Right atrium auricular region (tissue), 2 donors: ENCODE results near the gene NPPB. TPM values are rescaled to one million over a fixed set of nuclear protein-coding genes. Genes with fewer than 3 reads are reported as not detected.
A peak's percentile ranks its signal among the peaks of the same experiment; 100 is the strongest.

ENCODE experiments used
- DNase-seq: peaks from one replicate; pipeline ENCODE4 v3.0.0-alpha.2; 2019; ENCODE audit warnings: low spot score
- H3K27ac ChIP-seq, 2 donors: fragments of 200-600 bp; sonication (generic); 1 replicate in 1 of 2; 2 replicates in 1 of 2; pipeline ENCODE4 v1.5.1; 2016 to 2019
- H3K27me3 ChIP-seq, 2 donors: fragments of 200-600 bp; sonication (generic); one replicate each; pipeline versions ENCODE4 v1.5.1 to v1.6.0; 2017 to 2019
- H3K36me3 ChIP-seq: fragments of 200-600 bp; sonication (generic); one replicate; pipeline ENCODE4 v1.5.1; 2016
- H3K4me1 ChIP-seq, 2 donors: fragments of 200-600 bp; sonication (generic); one replicate each; pipeline versions ENCODE4 v1.5.1 to v1.6.0; 2017 to 2019
- H3K4me3 ChIP-seq, 2 donors: fragments of 200-600 bp; sonication (generic); 1 replicate in 1 of 2; 2 replicates in 1 of 2; pipeline ENCODE4 v1.5.1; 2017 to 2019; ENCODE audit warnings: mild to moderate bottlenecking in 1 of 2, moderate library complexity in 1 of 2
- H3K9me3 ChIP-seq, 2 donors: fragments of 200-600 bp; sonication (generic); one replicate each; pipeline ENCODE4 v1.5.1; 2019
- CTCF ChIP-seq, 2 donors: fragments of 200-600 bp; sonication (generic); IDR thresholded peaks; one replicate each; pipeline ENCODE4 v1.5.1; 2019; ENCODE audit warnings: antibody characterized with exemption in 2 of 2
- total RNA-seq, 2 donors: library from RNA; depleted of rRNA; stranded (reverse); fragments of >200 nt; gene quantifications; one replicate each; pipeline ENCODE4 v1.1.0, GENCODE V29; 2016

NPPB gene
- total RNA-seq, 2 donors from 2014 or later: 1,081 to 10,488 TPM

DNA sequence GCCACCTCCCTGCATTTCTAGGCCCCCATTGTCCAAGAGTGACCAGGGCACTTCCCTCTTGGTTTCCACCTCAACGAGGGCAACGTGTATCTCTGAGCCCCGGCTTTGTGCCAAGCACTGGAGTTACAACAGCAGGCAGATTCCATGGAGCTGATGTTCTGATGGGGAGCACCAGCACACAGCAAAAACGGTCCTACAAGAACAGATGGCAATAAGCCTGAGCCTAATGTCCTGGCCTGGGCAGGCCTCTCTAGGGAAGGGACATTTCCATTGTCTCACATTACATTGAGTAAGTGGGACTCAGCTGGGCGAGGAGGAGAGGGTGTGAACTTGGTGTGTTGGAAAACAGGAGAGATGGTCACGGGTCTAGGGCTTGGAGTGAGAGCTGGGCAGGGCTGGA lies 27.2 kb upstream of the NPPB start:
- peak overlapping the region; percentile 88 to 94 for H3K27ac ChIP-seq
- no peak for DNase-seq
- H3K27me3 ChIP-seq: no peaks in the 10 kb centered on the region

DNA sequence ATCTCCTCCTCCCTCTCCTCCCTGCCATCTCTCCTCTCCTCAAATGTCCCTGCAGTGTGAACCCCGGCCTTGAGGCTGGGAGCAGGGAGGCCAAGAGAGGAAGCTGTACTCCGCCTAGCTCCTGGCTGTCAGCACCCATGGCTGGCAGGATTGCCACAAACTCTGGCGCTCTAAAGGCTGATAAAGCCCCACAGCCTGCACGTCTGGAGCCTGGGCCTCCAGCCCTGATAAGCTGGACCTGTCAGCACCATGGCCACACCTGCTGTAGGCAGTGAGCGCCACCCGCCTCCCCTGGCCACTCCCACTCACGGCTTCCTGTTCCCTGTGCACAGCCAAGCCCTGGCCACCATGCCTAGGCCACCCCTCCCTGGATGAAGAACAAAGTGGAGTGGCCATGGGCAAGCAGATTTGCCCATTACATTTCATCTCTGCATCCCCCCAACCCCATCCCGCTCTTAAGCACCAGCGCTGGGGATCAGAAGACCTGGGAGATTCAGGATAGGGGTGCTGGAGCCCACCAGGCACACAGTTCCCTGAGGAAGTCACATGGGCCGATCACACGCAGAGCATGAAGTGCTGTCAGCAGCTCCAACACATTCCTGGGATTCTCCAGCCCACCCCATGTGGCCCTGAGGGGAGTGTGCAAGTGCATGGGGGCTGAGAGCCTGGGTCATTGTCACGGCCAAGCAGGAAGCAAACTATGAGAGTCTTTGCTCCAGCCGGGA lies 24.2 kb upstream of the NPPB start:
- no peaks in the 10 kb centered on the region for H3K9me3 ChIP-seq
- H3K36me3 ChIP-seq: no peaks in the 10 kb centered on the region
- no peak for TF ChIP-seq CTCF (IDR thresholded peaks at IDR 0.05)
- H3K27ac ChIP-seq: peak overlapping the region; percentile 88 to 94
- H3K27me3 ChIP-seq: no peaks in the 10 kb centered on the region
- DNase-seq: peak; percentile 85
- H3K4me3 ChIP-seq: no peak overlapping the region
- peaks cover 0 to 90% of the 10 kb centered on the region in 2 donors for H3K4me1 ChIP-seq

More for the DNA sequence above, 27.2 kb upstream of the NPPB start:
- Histone ChIP-seq H3K36me3 (no peaks in the 10 kb centered on the region), H3K4me3 (no peak overlapping the region), H3K4me1 (peaks cover 0 to 72% of the 10 kb centered on the region in 2 donors), H3K9me3 (no peaks in the 10 kb centered on the region)
- TF ChIP-seq CTCF (IDR thresholded peaks at IDR 0.05): no peak

DNA sequence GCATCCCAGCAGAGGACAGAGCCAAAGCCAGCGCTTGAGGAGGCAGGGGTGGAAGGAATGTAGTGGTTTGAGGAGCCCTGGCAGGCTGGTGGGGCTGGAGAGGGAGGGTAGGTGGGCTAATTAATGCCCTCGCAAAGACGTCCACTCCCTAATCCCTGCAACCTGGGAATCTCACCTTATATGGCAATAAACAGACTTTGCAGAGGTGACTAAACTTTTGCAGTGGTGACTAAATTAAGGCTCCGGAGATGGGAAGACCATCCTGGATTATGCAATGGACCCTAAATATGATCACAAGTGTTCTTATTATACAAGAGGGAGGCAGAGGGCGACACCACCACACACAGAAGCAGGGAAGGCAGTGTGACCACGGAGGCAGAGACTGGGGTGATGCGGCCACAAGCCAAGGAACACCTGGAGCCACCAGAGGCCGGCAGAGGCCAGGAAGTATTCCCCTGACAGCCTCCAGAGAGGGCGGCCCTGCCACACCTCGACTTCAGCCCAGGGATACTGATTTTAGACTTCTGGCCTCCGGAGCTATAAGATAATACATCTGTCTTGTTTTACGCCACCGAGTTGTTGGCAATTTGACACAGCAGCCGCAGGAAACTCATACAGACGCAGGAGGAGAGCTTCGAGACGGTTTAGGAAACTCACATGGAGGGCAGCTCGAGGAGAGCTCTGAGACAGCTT lies 23.1 kb upstream of the NPPB start:
- no peak for DNase-seq
- Histone ChIP-seq H3K27me3 (no peaks in the 10 kb centered on the region), H3K36me3 (no peaks in the 10 kb centered on the region), H3K4me3 (no peak overlapping the region), H3K27ac (peak overlapping the region; percentile 88 to 94), H3K4me1 (peaks cover 0 to 80% of the 10 kb centered on the region in 2 donors), H3K9me3 (no peaks in the 10 kb centered on the region)
- no peak for TF ChIP-seq CTCF (IDR thresholded peaks at IDR 0.05)

DNA sequence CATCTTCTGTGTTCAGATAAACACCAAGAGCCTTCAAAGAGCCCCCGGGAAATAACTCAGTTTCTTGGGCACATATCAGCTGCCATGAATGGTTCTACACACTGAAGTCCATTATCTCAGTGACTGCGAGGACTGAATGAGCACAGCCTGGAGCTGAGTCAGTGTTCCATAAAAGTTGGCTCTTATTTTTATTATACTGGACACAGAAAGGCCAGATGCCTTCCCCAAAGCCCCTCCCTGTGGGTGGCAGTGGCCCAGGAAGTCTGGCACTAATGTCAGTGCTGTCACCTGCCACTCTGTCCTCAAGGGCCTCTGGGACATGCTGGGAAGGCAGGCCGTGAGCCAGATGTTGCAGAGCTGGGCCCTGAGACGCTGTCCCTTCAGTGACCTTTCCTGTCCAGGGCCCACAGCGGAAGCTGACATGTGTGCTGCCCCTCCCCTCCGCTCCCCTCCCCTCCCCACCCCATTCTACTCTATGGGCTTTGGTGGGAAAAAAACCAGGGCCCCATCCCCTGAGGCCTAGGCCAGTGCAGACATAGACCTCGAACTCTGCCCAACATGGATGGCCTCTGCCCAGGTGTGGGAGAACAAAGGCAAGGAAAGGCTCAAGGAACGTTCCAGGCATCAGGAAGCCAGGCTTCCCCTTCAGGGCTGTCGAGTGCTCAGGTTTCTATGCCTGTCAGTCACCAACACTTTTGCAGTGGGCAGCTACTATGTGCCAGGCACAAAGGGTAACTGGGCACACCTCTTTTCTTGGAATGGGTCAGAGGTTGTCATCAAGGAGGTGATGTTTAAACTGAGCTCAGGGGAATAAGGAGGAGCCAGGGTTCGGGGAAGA lies 22.4 kb upstream of the NPPB start:
- TF ChIP-seq CTCF (IDR thresholded peaks at IDR 0.05): no peak
- peak overlapping the region; percentile 88 to 94 for H3K27ac ChIP-seq
- peaks cover 0 to 79% of the 10 kb centered on the region in 2 donors for H3K4me1 ChIP-seq
- DNase-seq: peak; percentile 81
- H3K9me3 ChIP-seq: no peaks in the 10 kb centered on the region
- H3K36me3 ChIP-seq: no peaks in the 10 kb centered on the region
- no peaks in the 10 kb centered on the region for H3K27me3 ChIP-seq
- no peak overlapping the region for H3K4me3 ChIP-seq

GRCh38 chr1:11880181-11880575 lies 21.4 kb upstream of the NPPB start:
- Histone ChIP-seq H3K4me1 (peaks cover 0 to 78% of the 10 kb centered on the region in 2 donors), H3K9me3 (no peaks in the 10 kb centered on the region), H3K4me3 (no peak overlapping the region), H3K27ac (peak overlapping the region; percentile 88 to 94), H3K36me3 (no peaks in the 10 kb centered on the region), H3K27me3 (no peaks in the 10 kb centered on the region)
- DNase-seq: no peak
- no peak for TF ChIP-seq CTCF (IDR thresholded peaks at IDR 0.05)
